GM18861 (cell line): ENCODE results near the gene MCOLN1.
"Not testable (repeated sequence)": the region's sequence is repeated elsewhere in the genome, so short reads cannot be mapped to it uniquely, and the experiment has no call there.

ENCODE experiments used
- ATAC-seq: cut with Tn5 transposase; IDR thresholded peaks from one replicate; pipeline ENCODE4 v1.9.1; 2021; ENCODE audit not compliant: unreplicated experiment

Gene MCOLN1

GRCh38 chr19:7565332-7565731 lies 42.9 kb downstream of the MCOLN1 start:
- ATAC-seq: no peak

GRCh38 chr19:7570761-7571160 lies 48.3 kb downstream of the MCOLN1 start:
- no peak for ATAC-seq

- no peak for ATAC-seq
These were observed 53.1 kb downstream of the MCOLN1 start for GRCh38 chr19:7575434-7576040.

- not testable (repeated sequence) for ATAC-seq
These were observed 55.0 kb downstream of the MCOLN1 start for GRCh38 chr19:7577422-7577821.

- no peak for ATAC-seq
These were observed 55.7 kb downstream of the MCOLN1 start for GRCh38 chr19:7578127-7578526.

- ATAC-seq: no peak
These were observed 56.8 kb downstream of the MCOLN1 start for GRCh38 chr19:7579182-7579581.

- ATAC-seq: no peak
These were observed 60.0 kb downstream of the MCOLN1 start for GRCh38 chr19:7582446-7582845.
